Breast epithelium (tissue), 3 donors: ENCODE data around the gene P2RY12.

ENCODE experiments used
- POLR2A ChIP-seq: fragments of 450-650 bp; IDR thresholded peaks from one replicate; pipeline ENCODE4 v1.6.1; 2016; ENCODE audit warnings: antibody characterized with exemption, mild to moderate bottlenecking, moderate library complexity
- POLR2AphosphoS5 ChIP-seq, 3 donors: sonication (generic); formaldehyde crosslinking; IDR thresholded peaks; one replicate each; pipeline ENCODE4 v1.6.1; 2017; ENCODE audit warnings: antibody characterized with exemption in 3 of 3

- TF ChIP-seq POLR2AphosphoS5 (IDR thresholded peaks at IDR 0.05): no peak
- TF ChIP-seq POLR2A: no peak
These were observed 68.7 kb downstream of the P2RY12 start for GRCh38 chr3:151315846-151316245.
